PC-9 (cell line): Measurements from ENCODE around the gene AOPEP. TPM values are rescaled to one million over a fixed set of nuclear protein-coding genes. Genes with fewer than 3 reads are reported as not detected.

Experiments
- BruUV-seq: library from RNA; stranded (reverse); fragments of 400-500 nt; replicated peaks from 2 replicates; lab custom pipeline; 2021; lab: Mats Ljungman, UMichigan
- CTCF ChIA-PET: fragments of 300-600 bp; sonication (Branson Sonifier 250); formaldehyde crosslinking; loops from one replicate; lab custom pipeline; 2022; ENCODE audit warnings: antibody characterized with exemption; lab: Charles Lee
- POLR2A ChIA-PET: fragments of 300-600 bp; sonication (Branson Sonifier 250); formaldehyde crosslinking; loops from one replicate; lab custom pipeline; 2022; ENCODE audit warnings: antibody characterized with exemption; ENCODE audit not compliant: unreplicated experiment; lab: Charles Lee
- DNase-seq, 2 experiments: peaks; one replicate each; pipeline versions ENCODE4 v3.0.0 to v3.0.0-alpha.2; 2015 to 2022; ENCODE audit warnings: mixed read lengths in 1 of 2
- H2AFZ ChIP-seq: fragments of 200-600 bp; sonication (generic); 2 replicates; pipeline ENCODE4 v1.8.1; 2017; ENCODE audit warnings: antibody characterized with exemption
- H3F3A ChIP-seq: fragments of 200-600 bp; sonication (generic); 2 replicates; pipeline ENCODE4 v1.8.1; 2017; ENCODE audit warnings: antibody characterized with exemption, mild to moderate bottlenecking, low read depth; ENCODE audit not compliant: insufficient read depth
- H3K27ac ChIP-seq: fragments of 200-600 bp; sonication (generic); 2 replicates; pipeline ENCODE4 v1.6.1; 2016; ENCODE audit warnings: mixed run types
- H3K27me3 ChIP-seq: fragments of 200-600 bp; sonication (generic); 2 replicates; pipeline ENCODE4 v1.6.1; 2016; ENCODE audit warnings: low read depth, mixed run types; ENCODE audit not compliant: insufficient read depth
- H3K36me3 ChIP-seq: fragments of 200-600 bp; sonication (generic); 2 replicates; pipeline ENCODE4 v1.6.1; 2016; ENCODE audit warnings: low read depth, mixed run types
- H3K4me1 ChIP-seq: fragments of 200-600 bp; sonication (generic); replicated peaks from 2 replicates; pipeline ENCODE4 v1.6.1; 2016; ENCODE audit warnings: mixed run types; ENCODE audit not compliant: insufficient read depth
- H3K4me2 ChIP-seq: fragments of 200-600 bp; sonication (generic); 2 replicates; pipeline ENCODE4 v1.6.1; 2017; ENCODE audit warnings: mixed run types
- H3K4me3 ChIP-seq: fragments of 200-600 bp; sonication (generic); 2 replicates; pipeline ENCODE4 v1.6.1; 2016; ENCODE audit warnings: mixed run types
- H3K79me2 ChIP-seq: fragments of 200-600 bp; sonication (generic); 2 replicates; pipeline ENCODE4 v1.6.1; 2017; ENCODE audit warnings: low read depth, mixed run types
- H3K9me2 ChIP-seq: fragments of 200-600 bp; sonication (generic); 2 replicates; pipeline ENCODE4 v1.8.1; 2017; ENCODE audit warnings: mild to moderate bottlenecking; ENCODE audit not compliant: insufficient read depth
- H3K9me3 ChIP-seq: fragments of 200-600 bp; sonication (generic); 2 replicates; pipeline ENCODE4 v1.8.1; 2016; ENCODE audit warnings: low read depth; ENCODE audit not compliant: insufficient read depth
- H4K20me1 ChIP-seq: fragments of 200-600 bp; sonication (generic); 2 replicates; pipeline ENCODE4 v1.8.1; 2017; ENCODE audit not compliant: insufficient read depth
- EZH2 ChIP-seq: fragments of 200-600 bp; sonication (generic); IDR thresholded peaks from 2 replicates; pipeline ENCODE4 v1.8.0; 2017; ENCODE audit warnings: antibody characterized with exemption, low read depth
- intact Hi-C: fragments of 100-400 bp; cut with micrococcal nuclease; formaldehyde crosslinking; loops from one replicate; pipeline ENCODE4 v1.10.0; 2022; ENCODE audit not compliant: unreplicated experiment
- total RNA-seq: library from RNA; stranded (reverse); gene quantifications from 2 replicates; pipeline ENCODE4 v1.2.3, GENCODE V29; 2021
- TF ChIP-seq, protein P1 (sequence below): fragments of 200-600 bp; sonication (generic); conservative IDR thresholded peaks from 2 replicates; pipeline ENCODE4 v1.6.1; 2017; ENCODE audit warnings: mixed run types, antibody characterized with exemption, mild to moderate bottlenecking, moderate library complexity

The AOPEP gene
- total RNA-seq, 1 experiment from 2014 or later, result 90.0 TPM

DNA sequence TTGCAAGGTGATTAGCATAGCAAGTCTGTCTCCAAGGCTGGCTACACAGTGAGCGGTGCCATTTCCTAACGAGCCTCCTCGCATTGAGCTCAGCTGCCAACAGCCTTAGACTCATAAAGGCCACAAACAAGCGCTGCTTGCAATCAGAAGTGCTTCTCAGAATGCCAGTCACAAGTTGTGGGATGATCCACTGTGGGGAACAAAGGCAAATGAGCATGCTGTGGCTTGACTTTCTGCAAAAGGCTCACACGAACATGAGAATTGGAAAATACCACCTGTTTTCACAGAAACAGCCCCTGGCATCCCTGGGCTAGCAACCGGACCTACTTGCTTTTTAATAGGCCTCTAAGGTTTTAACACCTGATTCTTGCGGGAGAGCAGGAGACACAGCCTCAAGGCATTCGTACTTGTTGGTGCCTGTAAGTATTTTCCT lies 375.5 kb downstream of the AOPEP start:
- H3K4me1 ChIP-seq, result peaks cover 16% of the 10 kb centered on the region
- H3K36me3 ChIP-seq, result peaks cover 8% of the 10 kb centered on the region
- no peaks in the 10 kb centered on the region for H3K27me3 ChIP-seq
- H3K27ac ChIP-seq, result no peak overlapping the region
- intact Hi-C loops, result no loop called here
- no peak for DNase-seq
- peaks cover 23% of the 10 kb centered on the region; the same call in 1 of the 2 replicates for H3F3A ChIP-seq
- TF ChIP-seq, protein P1, sequence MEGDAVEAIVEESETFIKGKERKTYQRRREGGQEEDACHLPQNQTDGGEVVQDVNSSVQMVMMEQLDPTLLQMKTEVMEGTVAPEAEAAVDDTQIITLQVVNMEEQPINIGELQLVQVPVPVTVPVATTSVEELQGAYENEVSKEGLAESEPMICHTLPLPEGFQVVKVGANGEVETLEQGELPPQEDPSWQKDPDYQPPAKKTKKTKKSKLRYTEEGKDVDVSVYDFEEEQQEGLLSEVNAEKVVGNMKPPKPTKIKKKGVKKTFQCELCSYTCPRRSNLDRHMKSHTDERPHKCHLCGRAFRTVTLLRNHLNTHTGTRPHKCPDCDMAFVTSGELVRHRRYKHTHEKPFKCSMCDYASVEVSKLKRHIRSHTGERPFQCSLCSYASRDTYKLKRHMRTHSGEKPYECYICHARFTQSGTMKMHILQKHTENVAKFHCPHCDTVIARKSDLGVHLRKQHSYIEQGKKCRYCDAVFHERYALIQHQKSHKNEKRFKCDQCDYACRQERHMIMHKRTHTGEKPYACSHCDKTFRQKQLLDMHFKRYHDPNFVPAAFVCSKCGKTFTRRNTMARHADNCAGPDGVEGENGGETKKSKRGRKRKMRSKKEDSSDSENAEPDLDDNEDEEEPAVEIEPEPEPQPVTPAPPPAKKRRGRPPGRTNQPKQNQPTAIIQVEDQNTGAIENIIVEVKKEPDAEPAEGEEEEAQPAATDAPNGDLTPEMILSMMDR, result no peak
- no peak for TF ChIP-seq EZH2
- CTCF ChIA-PET, result interaction anchor here (0.5 kb wide), 1 partner anchor 537 kb away, joined by 5 read pairs; no protein-coding TSS in a partner anchor
- H4K20me1 ChIP-seq, result no peaks in the 10 kb centered on the region; the same call in 1 of the 2 replicates
- POLR2A ChIA-PET, result no interaction called here
- no peaks in the 10 kb centered on the region for H3K9me3 ChIP-seq
- H3K4me2 ChIP-seq, result no peak overlapping the region
- no peaks in the 10 kb centered on the region for H3K9me2 ChIP-seq
- H3K4me3 ChIP-seq, result no peak overlapping the region
- 0 out of 2 replicates have a peak, but pooled peaks cover 3% of the 10 kb centered on the region for H3K79me2 ChIP-seq
- no peak overlapping the region for H2AFZ ChIP-seq
- no TSS peak for BruUV-seq

DNA sequence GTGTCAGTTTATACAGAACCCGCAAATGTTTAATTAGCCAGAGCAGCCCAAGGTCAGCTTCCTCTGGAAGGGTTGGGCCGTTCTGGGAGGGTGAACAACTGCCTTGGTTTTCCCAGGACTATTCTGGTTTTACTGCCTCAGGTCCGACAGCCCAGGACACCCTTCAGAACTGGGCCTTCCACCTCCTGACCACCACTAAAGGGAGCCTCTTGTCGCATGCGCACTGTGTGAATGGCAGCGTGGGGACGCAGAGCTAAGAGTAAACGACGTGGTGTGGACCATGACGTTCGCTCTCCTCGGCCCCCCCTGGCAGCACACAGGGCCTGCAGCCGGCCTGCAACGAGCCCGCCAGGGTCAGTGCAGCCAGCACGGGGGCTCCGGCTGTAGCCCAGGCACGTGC lies 376.1 kb downstream of the AOPEP start:
- H3K79me2 ChIP-seq, result no peaks in the 10 kb centered on the region
- H3K9me2 ChIP-seq, result no peaks in the 10 kb centered on the region
- H3K27me3 ChIP-seq, result no peaks in the 10 kb centered on the region
- intact Hi-C loops, result no loop called here
- peaks cover 16% of the 10 kb centered on the region for H3K4me1 ChIP-seq
- POLR2A ChIA-PET, result no interaction called here
- H3K36me3 ChIP-seq, result peaks cover 14% of the 10 kb centered on the region
- BruUV-seq, result no TSS peak
- H3K4me3 ChIP-seq, result no peak overlapping the region
- no peaks in the 10 kb centered on the region for H3K9me3 ChIP-seq
- H4K20me1 ChIP-seq, result no peaks in the 10 kb centered on the region; the same call in 1 of the 2 replicates
- H3F3A ChIP-seq, result peaks cover 23% of the 10 kb centered on the region; the same call in 1 of the 2 replicates
- H3K4me2 ChIP-seq, result no peak overlapping the region
- no peak overlapping the region for H3K27ac ChIP-seq
- DNase-seq, result no peak
- no peak for TF ChIP-seq EZH2
- TF ChIP-seq, protein P1, result no peak
- CTCF ChIA-PET, result interaction anchor here (0.5 kb wide), 1 partner anchor 537 kb away, joined by 5 read pairs; no protein-coding TSS in a partner anchor
- H2AFZ ChIP-seq, result no peak overlapping the region

DNA sequence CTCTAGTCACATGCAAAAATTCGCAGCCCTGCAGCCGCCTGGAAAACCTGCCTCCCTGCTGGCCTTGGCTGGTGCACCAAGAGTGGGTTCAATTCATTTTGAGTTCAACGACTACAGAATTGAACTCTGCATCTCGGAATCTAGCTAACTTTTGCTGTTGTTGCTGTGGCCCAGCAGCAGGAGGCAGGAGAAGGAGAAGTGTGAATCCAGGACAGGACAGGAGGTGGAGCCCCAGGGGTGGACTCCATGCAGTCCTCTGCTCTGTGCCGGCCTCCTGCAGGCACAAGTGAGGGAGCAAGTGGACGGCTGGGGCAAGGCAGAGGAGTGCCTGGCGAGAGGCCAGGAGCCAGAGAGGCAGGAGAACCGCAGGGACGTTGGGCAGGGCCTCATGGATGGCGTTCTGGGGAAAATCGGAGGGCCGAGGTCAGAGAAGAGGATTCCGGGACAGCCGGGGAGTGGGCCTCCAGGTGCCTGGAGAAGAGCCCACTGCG lies 376.8 kb downstream of the AOPEP start:
- Histone ChIP-seq H3K4me3 (no peak overlapping the region), H3K36me3 (peaks cover 18% of the 10 kb centered on the region), H3K4me1 (peaks cover 16% of the 10 kb centered on the region), H3K9me3 (no peaks in the 10 kb centered on the region), H3F3A (peaks cover 21% of the 10 kb centered on the region; the same call in 1 of the 2 replicates), H3K9me2 (no peaks in the 10 kb centered on the region), H2AFZ (no peak overlapping the region), H3K27me3 (no peaks in the 10 kb centered on the region), H4K20me1 (no peaks in the 10 kb centered on the region; the same call in 1 of the 2 replicates), H3K79me2 (no peaks in the 10 kb centered on the region), H3K4me2 (no peak overlapping the region), H3K27ac (no peak overlapping the region)
- no peak for TF ChIP-seq EZH2
- TF ChIP-seq, protein P1, result no peak
- BruUV-seq, result no TSS peak
- POLR2A ChIA-PET, result no interaction called here
- intact Hi-C loops, result no loop called here
- CTCF ChIA-PET, result no interaction called here
- DNase-seq, result no peak
